Activated naive CD4-positive, alpha-beta T cell treated with anti-CD3 and anti-CD28 coated beads, Interleukin-2, amount 10 ng/mL, durations not matched to agents 7 days and 5 days (primary cell): ENCODE measurements around the gene AMY2A.
"Not testable (repeated sequence)": the region's sequence is repeated elsewhere in the genome, so short reads cannot be mapped to it uniquely, and the experiment has no call there.

ENCODE experiments used
- CTCF ChIA-PET: fragments of 350-600 bp; sonication (Branson Sonifier 250); formaldehyde crosslinking; loops from one replicate; lab custom pipeline; 2021; ENCODE audit warnings: antibody characterized with exemption; lab: Charles Lee
- DNase-seq: peaks from one replicate; pipeline ENCODE4 v3.0.0-alpha.2; 2020
- H3K27ac Mint-ChIP-seq: one replicate; pipeline ENCODE4 v1.8.0; 2021; ENCODE audit warnings: mild to moderate bottlenecking, moderate library complexity, mixed read lengths
- H3K27me3 Mint-ChIP-seq: one replicate; pipeline ENCODE4 v1.8.0; 2021; ENCODE audit warnings: mild to moderate bottlenecking, mixed read lengths
- H3K36me3 Mint-ChIP-seq: one replicate; pipeline ENCODE4 v1.8.0; 2021; ENCODE audit warnings: mixed read lengths
- H3K4me1 Mint-ChIP-seq: one replicate; pipeline ENCODE4 v1.8.0; 2021; ENCODE audit warnings: mixed read lengths
- H3K4me3 Mint-ChIP-seq: one replicate; pipeline ENCODE4 v1.8.0; 2021; ENCODE audit warnings: mild to moderate bottlenecking, moderate library complexity, mixed read lengths
- H3K9me3 Mint-ChIP-seq: one replicate; pipeline ENCODE4 v1.8.0; 2021; ENCODE audit warnings: mixed read lengths

The AMY2A gene

DNA sequence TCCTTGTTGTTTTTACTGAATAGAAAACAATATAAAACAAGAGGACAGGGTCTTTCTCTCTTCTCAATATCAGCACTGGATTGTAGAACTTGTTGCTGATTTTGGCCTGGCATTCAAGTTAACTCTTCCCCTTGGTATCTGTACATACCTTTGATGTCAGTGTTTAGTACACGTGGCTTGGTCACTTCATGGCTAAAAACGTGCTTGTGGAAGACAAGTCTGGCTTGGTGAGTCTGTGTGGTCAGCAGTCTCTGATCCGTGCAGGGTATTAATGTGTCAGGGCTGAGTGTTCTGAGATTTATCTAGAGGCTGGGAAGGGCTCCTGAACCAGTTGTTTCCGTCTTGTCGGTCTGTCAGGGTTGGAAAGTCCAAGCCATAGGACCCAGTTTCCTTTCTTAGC lies 38.2 kb downstream of the AMY2A start, which contains the start of gene AMY1A:
Gene AMY1A, plus strand, starts transcription at position 301 of the 400 bp plus-strand sequence. CDS start 571 bp downstream, outside the sequence.
- H3K27ac Mint-ChIP-seq, H3K27me3 Mint-ChIP-seq, H3K4me1 Mint-ChIP-seq, H3K9me3 Mint-ChIP-seq, H3K36me3 Mint-ChIP-seq, H3K4me3 Mint-ChIP-seq, DNase-seq, CTCF ChIA-PET: not testable (repeated sequence)
